H1 (cell line): ENCODE measurements around the gene SEL1L2. TPM values are rescaled to one million over a fixed set of nuclear protein-coding genes. Genes with fewer than 3 reads are reported as not detected.

ENCODE experiments used
- JUND ChIP-seq: IDR thresholded peaks from 2 replicates; pipeline ENCODE4 v1.6.1; 2011; ENCODE audit warnings: mild to moderate bottlenecking, improper control_type of control experiment, low read length
- MAX ChIP-seq: IDR thresholded peaks from 2 replicates; pipeline ENCODE4 v1.6.1; 2012; ENCODE audit warnings: inconsistent platforms
- polyA plus RNA-seq, 7 experiments: library from polyadenylated mRNA; depleted of rRNA in 3 of 7; stranded (reverse) in 5 of 7; unstranded in 2 of 7; fragments of >200 nt in 5 of 7; fragments of 200-250 nt in 2 of 7; gene quantifications; 1 replicate in 5 of 7; 2 replicates in 1 of 7; 4 replicates in 1 of 7; pipeline versions ENCODE4 v1.2.1 to v1.2.3, GENCODE V29; 2011 to 2013; ENCODE audit warnings: missing spikeins in 2 of 7, mixed read lengths in 2 of 7
- total RNA-seq: library from RNA; stranded (reverse); fragmentation: NEBNext Ultra II Directional; extraction: Animal tissue kit (Norgen Biotek cat#: 25700); gene quantifications from 2 replicates; pipeline ENCODE4 v1.2.1, GENCODE V29; 2021

SEL1L2 gene
- total and polyA plus RNA-seq, 2 of the 8 experiments (the other 6 are each of a cell fraction or from before 2014, with no cell fraction given), result not detected

GRCh38 chr20:13910492-13910891, 79.9 kb downstream of the SEL1L2 start (continued):
- TF ChIP-seq MAX (no peak), JUND (no peak)
- TF ChIP-seq, all 59 proteins: peak for 0
